GM19023 (cell line): Measurements from ENCODE around the gene CHRNA5.
"Not testable (repeated sequence)": the region's sequence is repeated elsewhere in the genome, so short reads cannot be mapped to it uniquely, and the experiment has no call there.

Source experiments
- ATAC-seq: cut with Tn5 transposase; IDR thresholded peaks from one replicate; pipeline ENCODE4 v1.9.1; 2021; ENCODE audit warnings: mild to moderate bottlenecking, moderate library complexity; ENCODE audit not compliant: unreplicated experiment

Gene CHRNA5

DNA sequence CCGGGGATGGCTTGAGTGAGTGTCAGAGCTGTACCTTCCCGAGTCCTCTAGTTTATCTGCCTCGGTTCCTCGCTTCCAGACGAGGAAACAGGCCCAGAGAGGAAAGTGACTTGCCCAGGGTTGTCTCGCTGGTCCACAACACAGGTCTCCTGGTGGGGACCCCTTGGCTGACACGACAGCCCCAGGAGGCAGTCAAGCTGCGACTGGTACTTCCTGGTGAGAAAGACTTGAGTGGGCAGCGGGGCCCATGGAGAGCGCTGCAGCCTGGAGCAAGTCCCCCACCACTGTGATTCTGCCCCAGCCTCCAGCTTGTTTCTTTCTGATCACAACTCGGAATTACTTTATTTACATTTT is 600 bp upstream of the CHRNA5 start:
- ATAC-seq = peak; percentile 12

DNA sequence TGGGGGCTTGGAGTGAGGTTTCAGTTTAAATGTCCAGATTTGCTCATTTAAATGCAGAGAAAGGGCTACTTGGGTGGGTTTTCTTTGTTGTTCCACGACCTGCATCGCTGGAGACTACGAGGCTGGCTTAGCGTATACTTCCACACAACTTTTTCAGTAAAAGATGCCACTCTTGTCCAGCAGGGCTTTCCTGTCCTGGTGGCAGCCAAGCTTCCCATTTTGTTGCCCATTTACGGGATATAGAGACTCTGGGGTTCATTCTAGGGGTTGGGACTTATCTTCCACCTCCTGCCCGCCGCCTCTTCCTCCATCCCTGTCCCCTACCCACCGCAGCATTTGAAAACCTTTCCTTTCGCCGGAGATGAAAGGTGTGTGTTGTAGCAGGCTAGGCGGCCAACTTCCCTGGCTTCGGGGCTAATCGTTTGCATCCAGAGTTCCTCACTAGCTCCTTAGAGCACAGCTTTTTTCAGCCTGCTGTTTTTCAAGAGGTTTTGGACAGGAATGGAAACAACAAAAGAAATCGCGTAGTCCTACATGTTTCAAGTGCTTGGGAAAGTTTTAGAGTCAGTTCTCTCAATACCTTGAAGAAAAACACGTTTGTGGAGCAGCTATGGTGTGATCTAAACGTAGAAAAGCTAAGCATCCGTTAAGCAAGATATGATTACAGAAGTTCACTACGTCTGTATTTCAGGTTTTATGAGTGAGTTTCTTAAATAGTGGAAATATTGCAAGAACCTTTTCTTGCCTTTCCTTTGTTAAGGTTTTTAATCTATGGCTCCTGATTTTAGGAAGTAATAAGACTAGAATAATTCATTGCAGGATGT is 843 bp downstream of the CHRNA5 start:
- ATAC-seq = peak; percentile 20

DNA sequence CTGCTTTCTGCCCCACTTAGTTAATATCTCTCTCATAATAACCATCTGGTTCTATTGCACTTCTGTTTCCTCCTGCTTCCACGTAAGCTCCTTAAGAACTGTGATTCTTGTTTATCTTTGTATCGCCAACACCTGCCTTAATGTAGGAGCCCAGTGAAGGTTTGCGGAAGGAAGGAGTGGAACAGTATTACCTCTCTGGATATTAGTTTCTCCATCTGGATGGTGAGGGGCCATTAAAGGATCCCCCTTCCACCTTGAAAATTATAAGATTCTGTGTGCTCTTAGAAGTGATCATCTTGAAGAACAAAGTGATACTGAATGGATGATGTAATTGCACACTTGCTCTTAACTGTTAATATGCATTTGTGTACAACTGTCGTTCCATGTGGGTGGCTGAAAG is 2.2 kb downstream of the CHRNA5 start:
- ATAC-seq = no peak

DNA sequence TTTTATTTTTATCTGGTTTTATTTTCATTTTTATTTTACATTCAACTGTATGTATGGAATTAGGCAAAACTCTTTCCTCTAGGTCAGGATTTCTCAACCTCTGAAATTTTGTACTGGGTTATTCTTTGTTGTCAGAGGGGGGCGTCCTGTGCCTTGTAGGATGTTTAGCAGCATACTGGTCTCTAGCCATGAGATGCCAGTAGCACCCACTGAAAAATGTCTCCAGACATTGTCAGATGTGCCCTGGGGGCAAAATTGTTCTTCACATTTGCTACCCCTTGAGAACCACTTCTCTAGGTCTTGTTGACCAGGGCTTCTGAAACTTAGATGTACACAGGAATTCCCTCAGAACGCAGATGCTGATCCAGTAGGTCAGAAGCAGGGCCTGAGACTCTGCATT is 5.4 kb downstream of the CHRNA5 start:
- no peak for ATAC-seq

DNA sequence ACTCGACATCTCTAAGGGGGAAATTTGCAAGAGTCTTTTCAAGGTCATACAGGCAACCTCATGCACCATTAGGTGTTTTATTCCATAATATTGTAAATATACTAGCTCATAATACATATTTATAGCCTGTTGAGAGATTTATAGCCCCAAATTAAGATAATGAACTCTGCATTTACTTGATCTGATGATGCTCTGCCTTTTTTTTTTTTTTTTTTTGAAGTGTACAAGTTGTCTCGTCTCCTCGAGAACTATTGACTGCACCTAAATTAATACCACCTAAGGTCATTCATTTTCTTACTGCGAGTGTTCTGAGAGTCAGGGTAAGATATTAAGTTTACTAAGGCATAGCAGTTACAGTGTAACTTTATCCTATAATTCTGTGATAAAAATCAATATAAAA is 6.1 kb downstream of the CHRNA5 start:
- ATAC-seq = no peak

DNA sequence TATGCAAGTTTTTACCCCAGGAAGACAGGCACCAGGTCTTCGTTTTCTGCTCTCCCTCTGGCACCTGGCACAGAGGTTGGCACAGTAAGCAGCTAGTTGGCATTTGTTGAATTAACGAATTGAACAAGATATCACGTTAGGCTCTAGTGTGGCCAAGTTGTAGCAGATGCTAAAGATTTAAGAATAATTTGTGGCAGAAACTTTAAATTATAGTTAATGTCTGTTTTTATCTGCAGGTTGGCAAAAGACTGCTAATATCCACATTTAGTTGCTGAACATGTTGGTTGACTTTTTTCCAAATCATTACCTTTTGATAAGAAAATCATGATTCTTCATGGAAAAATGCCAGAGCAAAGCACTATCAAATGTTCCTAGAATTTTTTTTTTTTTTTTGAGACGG is 8.1 kb downstream of the CHRNA5 start:
- no peak for ATAC-seq

DNA sequence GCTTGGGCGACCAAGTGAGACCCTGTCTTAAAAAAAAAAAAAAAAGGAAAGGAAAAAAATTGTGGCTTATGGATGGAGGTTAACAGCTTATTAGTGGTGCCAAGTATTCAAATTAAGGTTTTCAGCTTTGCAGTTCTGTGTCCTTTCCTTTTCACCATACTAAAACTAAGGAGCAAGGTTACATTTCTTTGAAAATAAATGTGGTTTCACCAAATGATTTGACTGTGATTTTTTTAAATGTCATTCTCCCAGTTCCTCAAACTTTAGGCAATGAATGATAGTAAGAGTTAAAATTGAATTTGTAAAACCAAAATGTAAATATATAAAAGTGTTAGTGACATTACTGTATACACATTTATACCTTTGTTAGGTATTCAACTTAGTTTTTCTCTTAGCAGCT is 9.6 kb downstream of the CHRNA5 start:
- ATAC-seq = no peak

DNA sequence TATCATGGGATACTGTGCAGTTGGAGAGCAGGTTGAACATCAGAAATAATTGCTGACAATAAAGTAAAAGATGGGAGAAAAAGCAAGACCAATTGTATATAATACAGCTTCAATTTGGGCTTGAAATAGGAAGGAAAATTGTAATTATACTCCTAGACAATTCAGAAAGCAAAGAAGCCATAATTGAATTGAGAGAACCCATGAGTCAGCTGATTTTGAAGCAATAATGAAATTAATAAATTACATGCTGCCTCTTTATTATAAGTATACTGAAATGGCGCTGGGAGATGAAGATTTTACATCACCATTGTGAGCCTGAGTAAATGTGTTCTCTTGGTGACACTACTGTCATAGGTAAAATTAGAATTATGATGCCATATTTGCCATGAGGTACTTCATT is 32.3 kb downstream of the CHRNA5 start:
- no peak for ATAC-seq

DNA sequence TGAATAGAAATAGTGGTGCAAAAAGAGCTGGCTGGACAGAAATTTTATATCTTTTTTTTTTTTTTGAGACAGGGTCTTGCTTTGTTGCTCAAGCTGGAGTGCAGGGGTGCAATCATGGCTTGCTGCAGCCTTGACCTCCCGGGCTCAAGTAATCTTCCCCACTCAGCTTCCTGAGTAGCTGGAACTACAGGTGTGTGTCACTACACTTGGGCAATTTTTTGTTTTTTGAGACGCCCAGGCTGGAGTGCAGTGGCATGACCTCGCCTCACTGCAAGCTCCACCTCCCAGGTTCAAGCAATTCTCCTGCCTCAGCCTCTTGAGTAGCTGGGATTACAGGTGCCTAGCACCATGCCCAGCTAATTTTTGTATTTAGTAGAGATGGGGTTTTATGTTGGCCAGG is 33.0 kb downstream of the CHRNA5 start:
- no peak for ATAC-seq

DNA sequence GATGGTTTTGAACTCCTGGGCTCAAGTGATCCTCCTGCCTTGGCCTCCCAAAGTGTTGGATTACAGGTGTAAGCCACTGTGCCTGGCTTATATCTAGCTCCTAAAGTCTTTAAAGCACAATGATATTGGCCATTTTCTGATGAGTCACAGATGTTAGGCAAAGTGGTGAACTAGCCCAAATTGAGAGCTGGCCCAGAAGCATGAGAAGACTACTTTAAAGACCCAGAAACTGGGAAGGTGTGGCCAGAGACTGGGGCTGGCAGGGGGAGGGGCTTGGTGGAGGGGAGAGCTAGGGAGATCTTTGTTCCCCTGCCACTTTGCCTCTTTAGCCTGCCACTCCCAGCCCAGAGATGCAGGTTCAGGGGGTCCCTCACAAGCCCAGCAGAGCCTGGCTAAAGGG is 33.9 kb downstream of the CHRNA5 start:
- no peak for ATAC-seq

DNA sequence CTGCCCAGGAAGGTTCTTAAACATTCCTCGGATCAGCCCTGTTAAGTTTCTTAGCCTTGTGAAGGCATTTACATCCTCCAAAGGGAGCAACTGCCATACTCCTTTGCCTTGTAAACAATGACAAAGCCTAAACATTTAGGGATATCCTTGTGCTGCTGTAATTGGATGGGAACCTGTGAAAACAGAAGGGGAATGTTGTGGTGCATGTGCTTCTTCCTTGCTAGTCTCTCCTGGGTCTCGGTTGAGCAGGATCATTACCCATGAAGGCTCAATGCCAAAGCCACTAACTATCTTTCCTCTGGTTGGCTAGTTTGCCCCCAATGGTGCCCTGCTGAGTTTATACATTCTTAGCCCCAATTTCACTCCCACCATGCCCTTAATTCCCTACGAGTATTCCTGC is 38.1 kb downstream of the CHRNA5 start:
- ATAC-seq = no peak

DNA sequence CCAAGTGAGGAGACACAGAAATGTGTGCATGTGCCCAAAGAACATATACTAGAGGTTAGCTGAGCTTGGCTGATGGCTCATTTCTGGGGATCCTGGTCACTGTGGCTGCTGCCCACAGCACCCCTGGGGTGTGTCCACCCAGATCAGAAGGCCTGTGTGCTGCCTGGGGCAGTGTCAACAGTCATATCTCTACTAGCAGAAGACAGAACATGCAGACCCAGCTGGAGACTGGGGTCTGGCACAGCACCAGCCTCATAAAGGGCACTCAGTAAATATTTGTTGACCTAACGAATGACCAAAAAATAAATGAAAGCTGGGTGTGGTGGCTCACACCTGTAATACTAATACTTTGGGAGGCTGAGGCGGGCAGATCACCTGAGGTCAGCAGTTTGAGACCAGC is 39.1 kb downstream of the CHRNA5 start:
- no peak for ATAC-seq

DNA sequence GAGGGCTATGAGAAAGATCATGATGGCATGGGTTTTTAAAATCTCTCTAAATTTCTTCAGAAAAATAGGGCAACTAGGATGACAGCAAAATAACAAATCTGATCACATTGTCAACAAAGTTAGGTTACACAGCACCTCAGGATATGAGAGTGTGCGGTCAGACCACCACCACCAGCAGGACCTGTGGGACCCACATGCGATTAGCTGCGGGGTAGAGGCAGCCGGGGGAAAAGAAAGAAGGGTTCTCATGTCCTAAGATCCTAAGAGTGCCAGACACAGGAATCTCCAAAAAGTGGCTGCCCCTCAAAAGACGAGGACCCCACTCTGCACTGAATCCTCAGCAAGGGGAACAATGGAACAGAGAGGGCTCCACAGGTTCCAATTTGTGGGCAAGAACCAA is 39.9 kb downstream of the CHRNA5 start:
- ATAC-seq = no peak

DNA sequence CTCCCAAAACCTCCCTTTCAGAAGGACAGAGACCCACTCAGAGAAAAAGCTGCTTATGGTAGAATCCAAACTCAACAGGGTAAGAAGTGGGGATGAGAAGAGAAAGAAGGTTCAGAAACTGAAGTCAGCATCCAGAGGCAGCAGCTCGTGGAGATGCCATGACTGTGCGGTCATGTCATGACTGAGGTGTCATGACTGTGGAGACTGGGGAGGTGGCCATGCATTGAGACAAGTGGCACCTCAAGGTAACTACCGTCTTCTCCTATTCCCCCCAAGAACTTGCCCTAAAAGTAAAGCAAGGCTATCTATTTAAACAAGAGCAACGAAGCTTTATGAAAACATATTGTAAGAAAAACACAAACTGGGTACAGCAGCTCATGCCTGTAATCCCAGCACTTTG is 40.4 kb downstream of the CHRNA5 start:
- no peak for ATAC-seq

DNA sequence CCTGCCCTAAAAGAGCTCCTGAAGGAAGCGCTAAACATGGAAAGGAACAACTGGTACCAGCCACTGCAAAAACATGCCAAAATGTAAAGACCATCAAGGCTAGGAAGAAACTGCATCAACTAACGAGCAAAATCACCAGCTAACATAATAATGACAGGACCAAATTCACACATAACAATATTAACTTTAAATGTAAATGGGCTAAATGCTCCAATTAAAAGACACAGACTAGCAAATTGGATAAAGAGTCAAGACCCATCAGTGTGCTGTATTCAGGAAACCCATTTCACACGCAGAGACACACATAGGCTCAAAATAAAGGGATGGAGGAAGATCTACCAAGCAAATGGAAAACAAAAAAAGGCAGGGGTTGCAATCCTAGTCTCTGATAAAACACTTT is 44.2 kb downstream of the CHRNA5 start:
- not testable (repeated sequence) for ATAC-seq

DNA sequence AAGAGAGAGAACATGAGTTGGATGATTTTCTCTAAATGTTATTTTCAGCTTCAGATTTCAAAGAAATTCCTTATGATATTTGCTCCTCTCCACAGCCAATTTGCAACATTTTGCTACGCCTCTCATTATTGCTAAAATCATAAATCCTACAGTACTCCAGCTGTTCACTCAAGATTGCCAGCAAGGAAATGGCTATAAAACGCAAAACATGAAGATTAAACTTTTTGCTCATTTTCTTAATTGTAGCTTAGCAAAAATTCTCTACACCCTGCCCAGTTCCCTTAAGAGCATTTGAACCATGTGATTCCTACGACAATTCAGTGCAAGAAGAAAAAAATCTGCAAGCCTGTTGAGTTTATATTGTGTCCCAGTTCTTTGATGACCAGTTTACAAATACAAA is 48.7 kb downstream of the CHRNA5 start:
- ATAC-seq = no peak

DNA sequence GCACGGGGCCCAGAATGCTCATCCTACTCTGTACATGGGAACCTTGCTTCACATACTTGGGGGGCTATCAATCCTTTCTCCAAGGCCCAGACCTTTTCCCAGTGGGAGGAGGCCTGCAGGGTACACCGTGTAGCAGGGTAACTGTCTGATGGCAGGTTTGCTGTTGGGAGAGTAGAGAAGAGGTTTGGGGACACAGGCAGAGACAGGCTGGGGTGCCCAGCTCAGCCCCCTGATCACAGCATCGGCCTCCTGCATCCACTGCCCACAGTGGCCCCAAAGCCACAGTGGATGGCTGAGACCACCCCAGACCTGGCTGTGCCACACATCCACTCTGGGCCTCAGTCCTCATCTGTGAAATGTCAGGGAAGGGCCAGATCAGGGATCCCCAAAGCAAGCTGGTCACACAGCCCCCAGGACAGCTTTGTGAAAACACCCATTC is 49.9 kb downstream of the CHRNA5 start:
- ATAC-seq = no peak

DNA sequence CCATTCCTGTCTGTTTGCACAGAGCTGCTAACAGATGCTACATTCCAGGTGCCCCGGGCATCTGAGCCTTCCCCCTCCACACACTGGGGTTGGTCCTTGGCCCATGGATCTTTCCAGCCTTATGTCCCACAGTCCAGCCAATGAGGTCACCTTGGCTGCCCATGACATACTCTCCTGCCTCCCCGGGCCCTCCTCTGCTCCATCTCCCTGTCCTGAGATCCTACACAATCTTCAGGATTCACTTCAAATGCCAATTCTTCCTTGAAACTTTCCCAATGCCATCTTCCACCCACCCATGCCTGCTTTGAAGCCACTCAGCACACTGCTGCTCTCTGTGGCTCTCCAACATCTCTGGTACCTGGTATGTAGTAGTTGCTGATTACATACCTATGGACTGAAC is 51.2 kb downstream of the CHRNA5 start:
- ATAC-seq = no peak

DNA sequence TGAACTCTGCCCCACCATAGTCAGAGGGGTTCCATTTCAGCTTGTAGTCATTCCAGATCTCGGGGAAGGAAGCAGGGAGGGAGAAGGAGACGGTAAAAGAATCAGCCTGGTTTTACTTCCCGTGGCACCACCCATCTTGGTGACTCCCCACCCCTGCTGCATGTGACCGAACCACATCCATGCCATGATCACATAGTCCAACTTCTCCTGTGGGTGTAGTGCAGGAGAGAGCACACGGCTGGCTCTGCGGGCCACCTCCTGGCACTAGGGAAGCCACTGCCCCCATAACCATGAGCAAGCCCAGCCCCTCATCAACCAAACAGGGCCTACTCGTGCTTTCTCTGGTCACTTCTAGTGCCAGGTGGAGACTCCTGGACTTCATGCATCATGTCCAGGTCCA is 51.8 kb downstream of the CHRNA5 start:
- ATAC-seq = no peak

DNA sequence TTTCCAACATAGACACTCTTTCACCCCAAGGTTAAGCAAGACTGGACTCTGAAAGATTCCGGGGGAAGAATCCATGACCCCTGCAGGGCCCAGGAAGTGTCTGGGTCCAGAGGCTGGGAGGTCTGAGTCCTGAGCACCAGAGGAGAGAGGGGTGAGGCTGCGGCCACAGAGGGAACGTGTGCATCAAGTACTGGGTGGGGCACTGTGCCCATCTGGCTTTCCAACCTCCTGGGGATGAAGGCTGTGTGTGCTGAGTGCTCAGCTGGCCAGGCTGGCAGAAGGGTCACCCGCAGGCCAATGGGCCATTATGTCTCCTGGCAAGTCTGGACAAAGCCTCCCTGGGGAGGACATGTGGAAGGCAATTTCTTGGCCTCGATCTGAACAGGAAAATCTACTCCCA is 52.2 kb downstream of the CHRNA5 start:
- ATAC-seq = no peak

DNA sequence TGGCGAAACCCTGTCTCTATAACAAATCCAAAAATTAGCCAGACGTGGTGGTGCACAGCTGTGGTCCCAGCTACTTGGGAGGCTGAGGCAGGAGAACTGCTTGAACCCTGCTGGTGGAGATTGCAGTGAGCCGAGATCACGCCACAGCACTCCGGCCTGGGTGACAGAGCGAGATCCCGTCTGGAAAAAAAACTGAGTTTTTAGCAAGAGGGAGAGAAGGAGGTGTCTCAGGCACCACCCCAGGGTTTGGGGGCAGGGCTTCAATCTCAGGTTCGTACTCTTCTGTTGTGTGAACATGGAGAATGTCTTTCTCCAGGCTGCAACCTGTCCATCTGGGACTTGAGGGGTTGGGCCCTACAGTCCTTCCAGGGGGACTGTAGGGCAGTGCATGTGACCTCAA is 52.7 kb downstream of the CHRNA5 start:
- ATAC-seq = no peak

DNA sequence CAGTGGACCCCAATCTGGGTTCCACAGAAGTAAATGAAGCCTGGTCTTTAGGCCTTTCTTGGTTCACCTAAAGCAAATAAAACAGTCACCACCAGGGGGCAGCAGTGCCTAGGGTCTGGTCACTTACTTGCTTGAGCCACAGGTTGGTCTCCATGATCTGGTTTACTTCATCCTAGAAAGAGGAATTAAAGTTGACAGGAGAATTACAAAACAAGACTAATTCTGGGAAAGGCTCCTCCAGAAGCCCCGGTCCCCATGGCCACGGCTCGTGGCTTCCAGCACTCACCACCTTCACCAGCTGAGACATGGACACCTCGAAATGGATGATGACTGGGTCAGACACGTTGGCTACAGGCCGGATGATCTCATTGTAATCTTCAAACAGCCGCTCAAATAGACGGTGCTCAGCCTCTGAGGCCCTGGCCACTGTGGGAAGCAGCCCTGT is 53.2 kb downstream of the CHRNA5 start:
- ATAC-seq = no peak
